Spinal cord (tissue), 10 donors: ENCODE data around the gene AFF1. TPM values are rescaled to one million over a fixed set of nuclear protein-coding genes. Genes with fewer than 3 reads are reported as not detected.
"Not testable (repeated sequence)": the region's sequence is repeated elsewhere in the genome, so short reads cannot be mapped to it uniquely, and the experiment has no call there.

ENCODE experiments used
- DNase-seq, 6 donors: peaks; one replicate each; pipeline versions ENCODE4 v3.0.0 to v3.0.0-alpha.2; 2013 to 2015; ENCODE audit warnings: low spot score in 6 of 6, low read depth in 4 of 6
- H3K27ac ChIP-seq: one replicate; pipeline ENCODE4 v1.5.1; 2013; ENCODE audit warnings: low read depth, low read length, control low read depth
- H3K27me3 ChIP-seq: one replicate; pipeline ENCODE4 v1.6.1; 2013; ENCODE audit warnings: low read length; ENCODE audit not compliant: control insufficient read depth, insufficient read depth
- H3K36me3 ChIP-seq: one replicate; pipeline ENCODE4 v1.6.1; 2013; ENCODE audit warnings: low read length; ENCODE audit not compliant: control insufficient read depth, insufficient read depth
- H3K4me1 ChIP-seq: one replicate; pipeline ENCODE4 v1.6.1; 2013; ENCODE audit warnings: low read length; ENCODE audit not compliant: control insufficient read depth, insufficient read depth
- H3K4me3 ChIP-seq: one replicate; pipeline ENCODE4 v1.5.1; 2013; ENCODE audit warnings: low read depth, low read length, control low read depth
- H3K9me3 ChIP-seq: one replicate; pipeline ENCODE4 v1.6.1; 2013; ENCODE audit warnings: low read length; ENCODE audit not compliant: control insufficient read depth, insufficient read depth
- WGBS: methylation state at CpG from one replicate; pipeline ENCODE4 v1.1.5; 2013; ENCODE audit warnings: missing lambda C conversion rate; ENCODE audit not compliant: insufficient coverage; 5-methylcytosine and 5-hydroxymethylcytosine counted together
- polyA plus RNA-seq, 2 donors: library from polyadenylated mRNA; unstranded; fragments of 120-200 nt; gene quantifications; one replicate each; pipeline ENCODE4 v1.2.1, GENCODE V29; 2013; ENCODE audit not compliant: insufficient read length in 2 of 2
- total RNA-seq, 2 donors: library from RNA; depleted of rRNA in 1 of 2; stranded (reverse); fragments of 120-200 nt in 1 of 2; fragments of >200 nt in 1 of 2; gene quantifications; one replicate each; pipeline versions ENCODE4 v1.2.3 to v1.2.4, GENCODE V29; 2013 to 2014
- donor health status: healthy.

Gene AFF1
- total and polyA plus RNA-seq, 4 donors: 14.2 to 24.6 (median 18.4) TPM

- no peaks in the 10 kb centered on the region for H3K36me3 ChIP-seq
- no peak overlapping the region for H3K27ac ChIP-seq
- H3K4me1 ChIP-seq: peaks cover 4% of the 10 kb centered on the region
- no peaks in the 10 kb centered on the region for H3K27me3 ChIP-seq
- H3K9me3 ChIP-seq: no peaks in the 10 kb centered on the region
- DNase-seq: no peak
- no CpG with 5 or more reads among the region's 3 CpGs for WGBS
- H3K4me3 ChIP-seq: no peak overlapping the region
Measured at GRCh38 chr4:87080462-87080861, 145.7 kb downstream of the AFF1 start.

GRCh38 chr4:87081826-87082225 is 147.0 kb downstream of the AFF1 start:
- Histone ChIP-seq H3K9me3 (no peaks in the 10 kb centered on the region), H3K27me3 (no peaks in the 10 kb centered on the region), H3K36me3 (no peaks in the 10 kb centered on the region), H3K4me1 (peaks cover 4% of the 10 kb centered on the region), H3K27ac (peak overlapping the region; percentile 17), H3K4me3 (no peak overlapping the region)
- DNase-seq: peak in 1 of 6 donors; percentile 40
- WGBS: no CpG with 5 or more reads among the region's 5 CpGs

GRCh38 chr4:87085732-87086131 is 150.9 kb downstream of the AFF1 start:
- H3K27me3 ChIP-seq, H3K9me3 ChIP-seq, H3K27ac ChIP-seq, H3K4me1 ChIP-seq, H3K4me3 ChIP-seq, H3K36me3 ChIP-seq, DNase-seq: not testable (repeated sequence)
- 95% methylated on average over 6 of the region's 11 CpGs for WGBS

GRCh38 chr4:87086143-87086805 is 151.5 kb downstream of the AFF1 start:
- Histone ChIP-seq H3K4me3 (no peak overlapping the region), H3K4me1 (peaks cover 3% of the 10 kb centered on the region), H3K27ac (no peak overlapping the region), H3K27me3 (no peaks in the 10 kb centered on the region), H3K36me3 (no peaks in the 10 kb centered on the region), H3K9me3 (no peaks in the 10 kb centered on the region)
- 98% methylated on average over 4 of the region's 12 CpGs for WGBS
- DNase-seq: no peak

GRCh38 chr4:87087015-87087414 is 152.2 kb downstream of the AFF1 start:
- 43% methylated on average over 1 of the region's 1 CpG for WGBS
- Histone ChIP-seq H3K36me3 (no peaks in the 10 kb centered on the region), H3K27ac (peak overlapping the region; percentile 38), H3K27me3 (no peaks in the 10 kb centered on the region), H3K4me3 (no peak overlapping the region), H3K9me3 (no peaks in the 10 kb centered on the region), H3K4me1 (peaks cover 3% of the 10 kb centered on the region)
- no peak for DNase-seq

- H3K27ac ChIP-seq: peak overlapping the region; percentile 38
- WGBS: 33% methylated on average over 1 of the region's 1 CpG
- peak in 2 of 6 donors; percentile 32 to 69 for DNase-seq
- H3K4me1 ChIP-seq: peaks cover 3% of the 10 kb centered on the region
- no peaks in the 10 kb centered on the region for H3K27me3 ChIP-seq
- H3K9me3 ChIP-seq: no peaks in the 10 kb centered on the region
- H3K36me3 ChIP-seq: no peaks in the 10 kb centered on the region
- no peak overlapping the region for H3K4me3 ChIP-seq
Measured at GRCh38 chr4:87087420-87087819, 152.6 kb downstream of the AFF1 start.

GRCh38 chr4:87088186-87088585 is 153.4 kb downstream of the AFF1 start:
- DNase-seq: no peak
- 86% methylated on average over 4 of the region's 8 CpGs for WGBS
- H3K27ac ChIP-seq: no peak overlapping the region
- H3K27me3 ChIP-seq: no peaks in the 10 kb centered on the region
- peaks cover 3% of the 10 kb centered on the region for H3K4me1 ChIP-seq
- no peak overlapping the region for H3K4me3 ChIP-seq
- H3K9me3 ChIP-seq: no peaks in the 10 kb centered on the region
- no peaks in the 10 kb centered on the region for H3K36me3 ChIP-seq

GRCh38 chr4:87089368-87089767 is 154.6 kb downstream of the AFF1 start:
- no peak for DNase-seq
- no peaks in the 10 kb centered on the region for H3K9me3 ChIP-seq
- no peak overlapping the region for H3K27ac ChIP-seq
- H3K4me1 ChIP-seq: peaks cover 3% of the 10 kb centered on the region
- no peaks in the 10 kb centered on the region for H3K36me3 ChIP-seq
- H3K4me3 ChIP-seq: no peak overlapping the region
- WGBS: no CpG with 5 or more reads among the region's 3 CpGs
- H3K27me3 ChIP-seq: no peaks in the 10 kb centered on the region

GRCh38 chr4:87090305-87090704 is 155.5 kb downstream of the AFF1 start:
- no CpG with 5 or more reads among the region's 3 CpGs for WGBS
- Histone ChIP-seq H3K4me3 (no peak overlapping the region), H3K36me3 (no peaks in the 10 kb centered on the region), H3K4me1 (peaks cover 3% of the 10 kb centered on the region), H3K27ac (no peak overlapping the region), H3K27me3 (no peaks in the 10 kb centered on the region), H3K9me3 (no peaks in the 10 kb centered on the region)
- no peak for DNase-seq

- no peak overlapping the region for H3K27ac ChIP-seq
Measured at GRCh38 chr4:87092389-87093141, 157.8 kb downstream of the AFF1 start.

More at GRCh38 chr4:87092389-87093141, 157.8 kb downstream of the AFF1 start:
- Histone ChIP-seq H3K4me1 (peaks cover 3% of the 10 kb centered on the region), H3K36me3 (no peaks in the 10 kb centered on the region), H3K27me3 (no peaks in the 10 kb centered on the region), H3K9me3 (no peaks in the 10 kb centered on the region), H3K4me3 (no peak overlapping the region)
- peak in 2 of 6 donors; percentile 46 to 75 for DNase-seq
- WGBS: 0% methylated on average over 1 of the region's 4 CpGs
